Fibroblast of villous mesenchyme (primary cell): ENCODE results near the gene EPHA3. TPM values are rescaled to one million over a fixed set of nuclear protein-coding genes. Genes with fewer than 3 reads are reported as not detected.

ENCODE experiments used
- DNase-seq: peaks from one replicate; pipeline ENCODE4 v3.0.0-alpha.2; 2010; ENCODE audit warnings: low read depth
- H3K4me3 ChIP-seq: 2 replicates; pipeline ENCODE4 v1.5.1; 2011; ENCODE audit warnings: low read depth, mild to moderate bottlenecking, low read length
- total RNA-seq: library from RNA; depleted of rRNA; stranded (reverse); fragments of >200 nt; gene quantifications from 2 replicates; pipeline ENCODE4 v1.2.3, GENCODE V29; 2012
- TF ChIP-seq, protein P1 (sequence below): IDR thresholded peaks from 2 replicates; pipeline ENCODE4 v1.5.1; 2012; ENCODE audit warnings: low read depth, mild to moderate bottlenecking, low read length; ENCODE audit not compliant: insufficient read depth

Gene EPHA3
- total RNA-seq, 1 donor = under 0.01 TPM

GRCh38 chr3:89164774-89165173 lies 57.4 kb downstream of the EPHA3 start:
- H3K4me3 ChIP-seq = no peak overlapping the region
- DNase-seq = no peak
- TF ChIP-seq, protein P1, sequence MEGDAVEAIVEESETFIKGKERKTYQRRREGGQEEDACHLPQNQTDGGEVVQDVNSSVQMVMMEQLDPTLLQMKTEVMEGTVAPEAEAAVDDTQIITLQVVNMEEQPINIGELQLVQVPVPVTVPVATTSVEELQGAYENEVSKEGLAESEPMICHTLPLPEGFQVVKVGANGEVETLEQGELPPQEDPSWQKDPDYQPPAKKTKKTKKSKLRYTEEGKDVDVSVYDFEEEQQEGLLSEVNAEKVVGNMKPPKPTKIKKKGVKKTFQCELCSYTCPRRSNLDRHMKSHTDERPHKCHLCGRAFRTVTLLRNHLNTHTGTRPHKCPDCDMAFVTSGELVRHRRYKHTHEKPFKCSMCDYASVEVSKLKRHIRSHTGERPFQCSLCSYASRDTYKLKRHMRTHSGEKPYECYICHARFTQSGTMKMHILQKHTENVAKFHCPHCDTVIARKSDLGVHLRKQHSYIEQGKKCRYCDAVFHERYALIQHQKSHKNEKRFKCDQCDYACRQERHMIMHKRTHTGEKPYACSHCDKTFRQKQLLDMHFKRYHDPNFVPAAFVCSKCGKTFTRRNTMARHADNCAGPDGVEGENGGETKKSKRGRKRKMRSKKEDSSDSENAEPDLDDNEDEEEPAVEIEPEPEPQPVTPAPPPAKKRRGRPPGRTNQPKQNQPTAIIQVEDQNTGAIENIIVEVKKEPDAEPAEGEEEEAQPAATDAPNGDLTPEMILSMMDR = no peak

- TF ChIP-seq, protein P1 = no peak
- H3K4me3 ChIP-seq = no peak overlapping the region
- DNase-seq = no peak
Observed at GRCh38 chr3:89165636-89166263, 58.3 kb downstream of the EPHA3 start.

- DNase-seq = no peak
- TF ChIP-seq, protein P1 = no peak
- H3K4me3 ChIP-seq = no peak overlapping the region
Observed at GRCh38 chr3:89171687-89172545, 64.5 kb downstream of the EPHA3 start.

DNA sequence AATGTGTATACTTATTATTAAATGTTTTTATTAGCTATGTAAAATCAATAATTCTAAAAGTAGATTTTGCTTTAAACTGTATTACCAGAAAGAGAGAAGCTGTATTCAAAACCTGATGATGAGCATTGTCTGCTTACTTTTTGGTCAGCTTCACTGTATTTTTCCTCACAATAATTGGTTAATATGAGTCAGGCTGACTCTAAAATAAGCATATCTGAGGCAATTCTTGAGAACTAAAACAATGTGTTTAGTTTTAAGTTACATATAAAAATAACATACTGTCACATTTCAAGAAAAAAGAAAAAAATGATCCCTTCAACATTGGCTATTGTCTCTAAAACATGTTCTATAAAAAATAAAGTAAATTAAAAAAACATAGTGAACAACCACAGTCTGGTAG lies 66.1 kb downstream of the EPHA3 start:
- no peak overlapping the region for H3K4me3 ChIP-seq
- no peak for DNase-seq
- TF ChIP-seq, protein P1 = no peak

- peak; percentile 2 for DNase-seq
- TF ChIP-seq, protein P1 = no peak
- H3K4me3 ChIP-seq = no peak overlapping the region
Observed at GRCh38 chr3:89179355-89180001, 72.1 kb downstream of the EPHA3 start.

DNA sequence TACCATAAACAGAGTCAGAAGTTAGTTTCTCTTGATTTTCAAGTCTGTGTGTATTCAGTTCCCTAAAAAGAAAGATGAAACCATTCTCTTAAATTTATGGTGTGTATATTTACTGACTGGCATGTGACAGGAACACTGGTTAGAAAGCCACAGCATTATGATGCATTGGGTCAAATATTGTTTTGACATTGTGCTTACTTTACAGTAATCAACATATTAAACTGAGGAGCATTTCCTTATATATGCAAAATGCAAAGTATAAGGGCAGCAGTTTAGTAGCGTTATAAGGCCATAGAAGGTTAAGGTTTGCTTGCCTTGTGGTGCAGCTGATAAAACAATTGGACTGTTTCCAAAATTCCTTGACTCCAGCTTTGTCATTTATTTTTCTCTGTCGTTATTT lies 72.9 kb downstream of the EPHA3 start:
- TF ChIP-seq, protein P1 = no peak
- H3K4me3 ChIP-seq = no peak overlapping the region
- DNase-seq = no peak
